ENCODE results near the gene PSMD14. TPM values are rescaled to one million over a fixed set of nuclear protein-coding genes. Genes with fewer than 3 reads are reported as not detected.

Gene PSMD14
- total RNA-seq, 2 donors from 2014 or later = 35.6 to 58.6 TPM

GRCh38 chr2:161369311-161369710, 61.1 kb downstream of the PSMD14 start:
- DNase-seq = no peak
- intact Hi-C loops (cut with DNase I) = no loop called here
- H3K36me3 ChIP-seq = no peaks in the 10 kb centered on the region
- H3K9ac ChIP-seq (ENCODE audit: low read depth in 2 of 2, low read length in 2 of 2) = no peak overlapping the region
- no peaks in the 10 kb centered on the region for H3K27me3 ChIP-seq
- H3K4me3 ChIP-seq = no peak overlapping the region
- no peak overlapping the region for H3K27ac ChIP-seq
- no peak for TF ChIP-seq CTCF (IDR thresholded peaks at IDR 0.05)
- H3K4me1 ChIP-seq = no peaks in the 10 kb centered on the region
- no peaks in the 10 kb centered on the region for H3K9me3 ChIP-seq

GRCh38 chr2:161370981-161371380, 62.8 kb downstream of the PSMD14 start:
- intact Hi-C loops (cut with DNase I) = no loop called here
- Histone ChIP-seq H3K4me1 (no peaks in the 10 kb centered on the region), H3K4me3 (no peak overlapping the region), H3K9ac (ENCODE audit: low read depth in 2 of 2, low read length in 2 of 2) (no peak overlapping the region), H3K27me3 (no peaks in the 10 kb centered on the region), H3K9me3 (no peaks in the 10 kb centered on the region), H3K36me3 (no peaks in the 10 kb centered on the region), H3K27ac (no peak overlapping the region)
- TF ChIP-seq CTCF (IDR thresholded peaks at IDR 0.05) = no peak
- no peak for DNase-seq

- Histone ChIP-seq H3K27ac (no peak overlapping the region), H3K27me3 (no peaks in the 10 kb centered on the region), H3K4me1 (no peaks in the 10 kb centered on the region), H3K9ac (ENCODE audit: low read depth in 2 of 2, low read length in 2 of 2) (no peak overlapping the region), H3K36me3 (no peaks in the 10 kb centered on the region), H3K4me3 (no peak overlapping the region), H3K9me3 (no peaks in the 10 kb centered on the region)
- DNase-seq = no peak
- intact Hi-C loops (cut with DNase I) = no loop called here
- TF ChIP-seq CTCF (IDR thresholded peaks at IDR 0.05) = no peak
Measured at GRCh38 chr2:161371869-161372268, 63.6 kb downstream of the PSMD14 start.

- H3K9ac ChIP-seq (ENCODE audit: low read depth in 2 of 2, low read length in 2 of 2) = no peak overlapping the region
- intact Hi-C loops (cut with DNase I) = no loop called here
Measured at GRCh38 chr2:161373942-161374341, 65.7 kb downstream of the PSMD14 start.

GRCh38 chr2:161374446-161374845, 66.2 kb downstream of the PSMD14 start:
- Histone ChIP-seq H3K27me3 (no peaks in the 10 kb centered on the region), H3K27ac (no peak overlapping the region), H3K9me3 (no peaks in the 10 kb centered on the region), H3K4me1 (no peaks in the 10 kb centered on the region), H3K9ac (ENCODE audit: low read depth in 2 of 2, low read length in 2 of 2) (no peak overlapping the region), H3K4me3 (no peak overlapping the region), H3K36me3 (no peaks in the 10 kb centered on the region)
- no peak for TF ChIP-seq CTCF (IDR thresholded peaks at IDR 0.05)
- DNase-seq = no peak
- intact Hi-C loops (cut with DNase I) = no loop called here

More at GRCh38 chr2:161373942-161374341, 65.7 kb downstream of the PSMD14 start:
- Histone ChIP-seq H3K36me3 (no peaks in the 10 kb centered on the region), H3K27ac (no peak overlapping the region), H3K9me3 (no peaks in the 10 kb centered on the region), H3K27me3 (no peaks in the 10 kb centered on the region), H3K4me3 (no peak overlapping the region), H3K4me1 (no peaks in the 10 kb centered on the region)
- no peak for DNase-seq
- no peak for TF ChIP-seq CTCF (IDR thresholded peaks at IDR 0.05)

GRCh38 chr2:161379740-161380139, 71.5 kb downstream of the PSMD14 start:
- intact Hi-C loops (cut with DNase I) = no loop called here
- DNase-seq = no peak
- Histone ChIP-seq H3K27ac (no peak overlapping the region), H3K27me3 (no peaks in the 10 kb centered on the region), H3K4me3 (no peak overlapping the region), H3K4me1 (no peaks in the 10 kb centered on the region), H3K36me3 (no peaks in the 10 kb centered on the region), H3K9me3 (no peaks in the 10 kb centered on the region), H3K9ac (ENCODE audit: low read depth in 2 of 2, low read length in 2 of 2) (no peak overlapping the region)
- no peak for TF ChIP-seq CTCF (IDR thresholded peaks at IDR 0.05)

All from colonic mucosa (tissue), 4 donors.